Measurements from ENCODE around the gene TSPAN18.

The TSPAN18 gene

DNA sequence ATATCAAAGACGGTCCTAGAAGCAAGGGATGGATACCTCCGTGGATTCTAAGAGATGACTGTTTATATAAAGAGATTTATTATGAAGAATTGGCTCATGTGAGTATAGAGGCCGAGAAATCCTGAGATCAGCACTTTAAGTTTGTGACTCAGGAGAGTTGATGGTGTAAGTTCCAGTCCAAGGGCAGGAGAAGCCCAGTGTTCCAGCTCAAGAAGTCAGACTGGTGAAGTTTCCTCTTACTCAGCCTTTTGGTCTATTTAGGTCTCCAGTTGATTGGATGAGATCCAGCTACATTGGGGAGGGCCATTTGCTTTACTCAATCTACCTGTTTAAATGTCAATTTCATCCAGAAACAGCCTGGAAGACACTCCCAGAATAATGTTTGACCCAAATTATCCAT is 45.1 kb downstream of the TSPAN18 start:
- TF ChIP-seq, protein P1, sequence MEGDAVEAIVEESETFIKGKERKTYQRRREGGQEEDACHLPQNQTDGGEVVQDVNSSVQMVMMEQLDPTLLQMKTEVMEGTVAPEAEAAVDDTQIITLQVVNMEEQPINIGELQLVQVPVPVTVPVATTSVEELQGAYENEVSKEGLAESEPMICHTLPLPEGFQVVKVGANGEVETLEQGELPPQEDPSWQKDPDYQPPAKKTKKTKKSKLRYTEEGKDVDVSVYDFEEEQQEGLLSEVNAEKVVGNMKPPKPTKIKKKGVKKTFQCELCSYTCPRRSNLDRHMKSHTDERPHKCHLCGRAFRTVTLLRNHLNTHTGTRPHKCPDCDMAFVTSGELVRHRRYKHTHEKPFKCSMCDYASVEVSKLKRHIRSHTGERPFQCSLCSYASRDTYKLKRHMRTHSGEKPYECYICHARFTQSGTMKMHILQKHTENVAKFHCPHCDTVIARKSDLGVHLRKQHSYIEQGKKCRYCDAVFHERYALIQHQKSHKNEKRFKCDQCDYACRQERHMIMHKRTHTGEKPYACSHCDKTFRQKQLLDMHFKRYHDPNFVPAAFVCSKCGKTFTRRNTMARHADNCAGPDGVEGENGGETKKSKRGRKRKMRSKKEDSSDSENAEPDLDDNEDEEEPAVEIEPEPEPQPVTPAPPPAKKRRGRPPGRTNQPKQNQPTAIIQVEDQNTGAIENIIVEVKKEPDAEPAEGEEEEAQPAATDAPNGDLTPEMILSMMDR (IDR thresholded peaks at IDR 0.05; ENCODE audit: insufficient read depth, missing control alignments): no peak
- DNase-seq (ENCODE audit: insufficient read length, low spot score): no peak
- no peak for FAIRE-seq

DNA sequence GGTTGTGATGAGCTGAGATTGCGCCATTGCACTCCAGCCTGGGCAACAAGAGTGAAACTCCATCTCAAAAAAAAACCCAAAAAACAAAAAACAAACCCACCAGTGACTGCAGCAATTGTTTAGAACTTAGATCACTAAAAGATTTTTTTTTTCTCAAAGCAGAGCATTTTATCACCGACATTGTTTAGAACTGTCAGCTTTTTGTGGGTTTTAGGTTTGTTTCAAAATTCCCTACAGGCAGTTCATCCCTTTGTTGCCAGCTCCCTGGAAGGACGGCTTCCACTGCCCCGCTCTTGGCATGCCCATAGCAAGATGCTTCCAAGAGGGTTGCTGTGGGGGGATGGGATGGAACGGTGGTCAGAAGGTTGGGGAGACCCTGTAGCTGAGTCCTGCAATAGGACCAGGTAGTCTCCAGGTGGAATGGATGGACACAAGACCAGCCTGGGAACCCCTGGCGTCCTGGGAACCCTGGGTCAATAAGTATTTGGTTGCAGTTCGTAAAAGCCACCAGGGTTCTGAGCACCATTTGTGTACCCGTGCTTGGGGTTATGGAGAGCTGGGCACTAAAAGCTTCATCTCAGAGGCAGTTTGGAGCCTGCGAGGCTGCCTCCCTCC is 46.7 kb downstream of the TSPAN18 start:
- TF ChIP-seq, protein P1 (IDR thresholded peaks at IDR 0.05; ENCODE audit: insufficient read depth, missing control alignments): no peak
- FAIRE-seq (no peak), DNase-seq (ENCODE audit: insufficient read length, low spot score) (no peak)

DNA sequence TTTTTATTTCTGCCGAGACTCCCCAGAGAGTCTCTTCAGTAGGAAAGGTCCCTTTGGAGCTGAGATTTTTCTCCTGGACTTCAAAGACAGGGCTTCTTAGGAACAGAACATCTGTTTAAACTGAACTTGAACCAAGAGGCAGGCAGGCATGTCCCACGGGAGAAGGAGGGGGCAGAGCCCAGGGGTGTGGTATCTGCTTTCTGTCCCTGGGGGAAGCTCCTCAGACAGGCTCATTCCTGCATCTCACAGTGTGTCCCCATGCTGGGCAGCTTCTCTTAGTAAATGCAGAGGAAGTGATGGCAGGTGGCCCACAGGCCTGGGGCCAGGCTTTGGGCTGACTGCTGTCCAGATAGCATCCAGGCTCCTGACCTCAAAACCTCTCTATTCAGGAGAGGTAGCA is 47.3 kb downstream of the TSPAN18 start:
- FAIRE-seq (no peak), DNase-seq (ENCODE audit: insufficient read length, low spot score) (no peak)
- TF ChIP-seq, protein P1 (IDR thresholded peaks at IDR 0.05; ENCODE audit: insufficient read depth, missing control alignments): no peak

DNA sequence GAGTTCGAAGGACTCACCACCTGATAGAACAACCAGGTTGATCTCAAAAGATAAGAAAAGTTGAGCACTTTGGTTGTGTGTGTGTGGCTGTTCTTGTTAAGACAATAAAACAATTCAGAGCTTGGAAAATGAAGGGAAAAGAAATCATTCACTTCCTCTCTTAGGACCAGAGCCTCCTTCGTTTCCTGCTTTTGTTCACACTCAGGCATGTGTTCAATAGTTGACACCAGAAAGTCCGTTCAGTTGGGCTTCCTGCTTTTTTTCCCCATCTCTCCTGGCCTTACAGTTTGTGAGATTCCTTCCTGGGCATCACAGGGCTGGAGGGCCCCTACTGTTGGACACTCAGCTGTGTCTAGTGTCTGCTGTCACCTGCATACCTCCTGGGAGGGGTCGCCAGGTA is 48.0 kb downstream of the TSPAN18 start:
- FAIRE-seq: no peak
- TF ChIP-seq, protein P1 (IDR thresholded peaks at IDR 0.05; ENCODE audit: insufficient read depth, missing control alignments): no peak
- DNase-seq (ENCODE audit: insufficient read length, low spot score): no peak

DNA sequence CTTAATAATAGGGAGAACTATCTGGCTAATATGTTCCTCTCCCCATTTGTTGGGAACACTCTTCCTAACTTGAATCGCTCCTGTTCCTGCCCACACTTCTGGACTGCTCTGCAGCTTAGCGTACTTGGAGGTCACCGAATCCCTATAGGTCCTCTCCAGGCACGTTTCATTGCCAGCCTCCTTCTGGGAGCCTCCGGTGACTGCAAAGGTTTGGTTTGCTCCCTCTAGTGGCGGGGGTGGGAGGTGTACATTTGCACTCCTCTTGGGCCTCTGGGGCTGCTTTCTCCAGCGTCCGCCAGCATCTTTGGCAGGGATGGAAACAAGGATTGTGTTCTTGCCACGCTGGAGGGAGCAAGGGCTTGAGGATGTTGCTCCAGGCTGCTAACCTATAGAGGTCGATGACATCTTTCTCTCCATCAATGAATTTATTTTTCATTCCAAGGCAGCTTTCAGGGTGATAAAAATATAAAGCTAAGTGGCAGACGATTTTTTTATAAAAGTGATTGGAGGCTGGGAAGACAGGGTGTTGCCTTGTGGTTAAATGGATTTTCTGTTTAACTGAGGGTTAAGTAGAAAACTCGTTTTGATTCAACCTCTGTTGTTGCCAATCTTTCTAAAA is 48.7 kb downstream of the TSPAN18 start:
- no peak for DNase-seq (ENCODE audit: insufficient read length, low spot score)
- TF ChIP-seq, protein P1 (IDR thresholded peaks at IDR 0.05; ENCODE audit: insufficient read depth, missing control alignments): peak; percentile 79
- no peak for FAIRE-seq

DNA sequence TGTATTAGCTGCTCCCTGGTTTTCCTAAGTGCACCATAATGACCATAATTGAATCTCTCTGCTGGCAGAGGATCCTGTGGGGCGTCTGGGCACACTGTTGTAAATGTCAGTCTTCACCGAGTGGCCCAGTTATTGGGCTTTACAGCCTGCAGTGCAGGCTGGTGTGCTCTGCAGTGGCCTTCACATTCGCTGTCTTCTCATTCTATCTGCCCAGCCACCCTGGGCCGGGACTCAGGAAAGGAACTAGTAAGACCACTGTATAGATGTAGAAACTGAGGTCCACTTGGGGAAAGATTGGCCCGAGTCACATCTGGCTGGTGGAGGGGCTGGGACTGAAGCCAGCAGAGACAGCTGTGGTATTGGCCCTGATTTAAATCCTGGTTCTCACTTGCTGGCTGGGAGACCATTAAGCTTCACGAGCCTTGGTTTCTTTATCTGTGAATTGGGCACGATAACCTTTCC is 49.3 kb downstream of the TSPAN18 start:
- no peak for DNase-seq (ENCODE audit: insufficient read length, low spot score)
- no peak for FAIRE-seq
- TF ChIP-seq, protein P1 (IDR thresholded peaks at IDR 0.05; ENCODE audit: insufficient read depth, missing control alignments): no peak

DNA sequence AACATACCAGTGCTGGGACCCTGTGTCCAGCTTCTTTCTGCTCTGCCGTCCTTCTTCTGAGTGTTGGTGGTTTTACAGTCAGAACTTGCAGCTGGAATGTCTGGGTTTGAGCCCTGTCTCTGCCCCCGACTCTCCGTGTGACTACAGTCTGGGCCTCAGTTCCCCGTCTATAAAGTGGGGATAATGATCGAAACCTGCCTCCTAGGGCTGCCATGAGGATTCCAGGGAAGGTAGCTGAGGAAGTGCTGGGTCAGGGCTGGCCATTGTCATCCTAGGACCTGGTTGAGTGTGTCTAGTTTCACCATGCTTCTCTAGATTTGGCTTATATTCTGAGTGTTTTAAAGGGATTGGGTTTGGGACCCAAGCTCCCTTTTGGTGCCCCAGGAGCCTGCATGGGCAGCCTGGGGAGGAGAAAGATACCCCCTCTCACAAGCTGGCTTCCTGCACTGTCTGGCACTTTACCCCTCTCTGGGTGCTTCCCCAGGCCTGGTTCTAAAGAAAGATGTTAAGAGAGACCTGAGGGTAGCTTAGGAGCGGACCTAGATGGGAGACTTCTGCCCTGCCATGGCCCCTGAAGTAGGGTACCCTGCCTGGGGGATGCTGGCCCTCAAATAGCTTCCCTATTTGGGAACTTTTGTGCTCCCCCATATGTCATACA is 49.9 kb downstream of the TSPAN18 start:
- no peak for DNase-seq (ENCODE audit: insufficient read length, low spot score)
- TF ChIP-seq, protein P1 (IDR thresholded peaks at IDR 0.05; ENCODE audit: insufficient read depth, missing control alignments): no peak
- FAIRE-seq: no peak

Measured in D721Med (cell line).